OCI-LY7 (cell line): ENCODE data around the gene MAF. TPM values are rescaled to one million over a fixed set of nuclear protein-coding genes. Genes with fewer than 3 reads are reported as not detected.

Source experiments
- BruUV-seq: library from RNA; stranded (reverse); fragments of 400-500 nt; replicated peaks from 2 replicates; lab custom pipeline; 2021; lab: Mats Ljungman, UMichigan
- CTCF ChIA-PET: fragments of 300-600 bp; sonication (Branson Sonifier 250); formaldehyde crosslinking; loops from one replicate; lab custom pipeline; 2022; ENCODE audit warnings: antibody characterized with exemption; ENCODE audit not compliant: unreplicated experiment; lab: Charles Lee
- POLR2A ChIA-PET: fragments of 300-600 bp; sonication (Branson Sonifier 250); formaldehyde crosslinking; loops from one replicate; lab custom pipeline; 2022; ENCODE audit warnings: antibody characterized with exemption; lab: Charles Lee
- DNase-seq: peaks from one replicate; pipeline ENCODE4 v3.0.0-alpha.2; 2015; ENCODE audit warnings: low spot score
- H2AFZ ChIP-seq: fragments of 200-600 bp; sonication (generic), shearing (Covaris generic); 2 replicates; pipeline ENCODE4 v1.6.1; 2014; ENCODE audit warnings: mild to moderate bottlenecking, antibody characterized with exemption, low read length, moderate library complexity
- H3K27ac ChIP-seq: fragments of 200-600 bp; sonication (generic); 2 replicates; pipeline ENCODE4 v1.5.1; 2014; ENCODE audit warnings: mixed run types, low read depth, mild to moderate bottlenecking, moderate library complexity, low read length, inconsistent platforms; ENCODE audit not compliant: poor library complexity, severe bottlenecking
- H3K36me3 ChIP-seq: fragments of 200-600 bp; sonication (generic); 2 replicates; pipeline ENCODE4 v1.6.1; 2014; ENCODE audit warnings: mild to moderate bottlenecking, antibody characterized with exemption, low read length, moderate library complexity, mixed read lengths; ENCODE audit not compliant: insufficient read depth
- H3K4me1 ChIP-seq: fragments of 200-600 bp; sonication (generic); 2 replicates; pipeline ENCODE4 v1.5.1; 2014; ENCODE audit warnings: mild to moderate bottlenecking, low read length; ENCODE audit not compliant: insufficient read depth, poor library complexity, severe bottlenecking
- H3K4me2 ChIP-seq: fragments of 200-600 bp; sonication (generic); 2 replicates; pipeline ENCODE4 v1.6.1; 2014; ENCODE audit warnings: mild to moderate bottlenecking, low read length
- H3K4me3 ChIP-seq: fragments of 200-600 bp; sonication (generic); 2 replicates; pipeline ENCODE4 v1.5.1; 2014; ENCODE audit warnings: mild to moderate bottlenecking, low read depth, low read length; ENCODE audit not compliant: poor library complexity, severe bottlenecking
- H3K79me2 ChIP-seq: fragments of 200-600 bp; sonication (generic); 2 replicates; pipeline ENCODE4 v1.6.1; 2016; ENCODE audit warnings: low read depth, mild to moderate bottlenecking, low read length, moderate library complexity, mixed read lengths; ENCODE audit not compliant: insufficient read depth
- H3K9me2 ChIP-seq: fragments of 200-600 bp; sonication (generic); 2 replicates; pipeline ENCODE4 v1.6.1; 2016; ENCODE audit warnings: mild to moderate bottlenecking, low read length, mixed read lengths; ENCODE audit not compliant: insufficient read depth
- H3K9me3 ChIP-seq: fragments of 200-600 bp; sonication (generic); 2 replicates; pipeline ENCODE4 v1.6.1; 2014; ENCODE audit warnings: mild to moderate bottlenecking, mixed run types, low read length, mixed read lengths
- H4K20me1 ChIP-seq: fragments of 200-600 bp; sonication (generic); 2 replicates; pipeline ENCODE4 v1.6.1; 2014; ENCODE audit warnings: mild to moderate bottlenecking, antibody characterized with exemption, low read length, moderate library complexity, mixed read lengths; ENCODE audit not compliant: insufficient read depth
- EZH2phosphoT487 ChIP-seq: fragments of 200-600 bp; sonication (generic); IDR thresholded peaks from 2 replicates; pipeline ENCODE4 v1.6.1; 2018; ENCODE audit warnings: low read depth, borderline replicate concordance, mild to moderate bottlenecking, mixed run types, antibody characterized with exemption, low read length, moderate library complexity, mixed read lengths
- intact Hi-C: fragments of 100-400 bp; cut with micrococcal nuclease; formaldehyde crosslinking; loops from one replicate; pipeline ENCODE4 v1.10.0; 2022; ENCODE audit not compliant: unreplicated experiment
- total RNA-seq, 2 experiments: library from RNA; depleted of rRNA in 1 of 2; stranded (reverse); fragments of >200 nt in 1 of 2; shearing (Covaris generic) in 1 of 2; gene quantifications; 2 replicates each; pipeline ENCODE4 v1.2.3, GENCODE V29; 2014 to 2022
- TF ChIP-seq, protein P1 (sequence below): fragments of 200-600 bp; sonication (generic); conservative IDR thresholded peaks from 2 replicates; pipeline ENCODE4 v1.5.1; 2014; ENCODE audit warnings: mild to moderate bottlenecking, antibody characterized with exemption, low read length, moderate library complexity, mixed read lengths

The MAF gene
- total RNA-seq, 2 experiments from 2014 or later = not detected

- Histone ChIP-seq H3K4me1 (no peaks in the 10 kb centered on the region), H3K27ac (no peak overlapping the region), H4K20me1 (no peaks in the 10 kb centered on the region), H3K79me2 (no peaks in the 10 kb centered on the region), H3K36me3 (no peaks in the 10 kb centered on the region), H3K9me2 (no peaks in the 10 kb centered on the region), H3K9me3 (no peaks in the 10 kb centered on the region), H3K4me3 (no peak overlapping the region), H2AFZ (no peak overlapping the region), H3K4me2 (no peak overlapping the region)
- no TSS peak for BruUV-seq
- ChIA-PET POLR2A (no interaction called here), CTCF (no interaction called here)
- TF ChIP-seq, protein P1, sequence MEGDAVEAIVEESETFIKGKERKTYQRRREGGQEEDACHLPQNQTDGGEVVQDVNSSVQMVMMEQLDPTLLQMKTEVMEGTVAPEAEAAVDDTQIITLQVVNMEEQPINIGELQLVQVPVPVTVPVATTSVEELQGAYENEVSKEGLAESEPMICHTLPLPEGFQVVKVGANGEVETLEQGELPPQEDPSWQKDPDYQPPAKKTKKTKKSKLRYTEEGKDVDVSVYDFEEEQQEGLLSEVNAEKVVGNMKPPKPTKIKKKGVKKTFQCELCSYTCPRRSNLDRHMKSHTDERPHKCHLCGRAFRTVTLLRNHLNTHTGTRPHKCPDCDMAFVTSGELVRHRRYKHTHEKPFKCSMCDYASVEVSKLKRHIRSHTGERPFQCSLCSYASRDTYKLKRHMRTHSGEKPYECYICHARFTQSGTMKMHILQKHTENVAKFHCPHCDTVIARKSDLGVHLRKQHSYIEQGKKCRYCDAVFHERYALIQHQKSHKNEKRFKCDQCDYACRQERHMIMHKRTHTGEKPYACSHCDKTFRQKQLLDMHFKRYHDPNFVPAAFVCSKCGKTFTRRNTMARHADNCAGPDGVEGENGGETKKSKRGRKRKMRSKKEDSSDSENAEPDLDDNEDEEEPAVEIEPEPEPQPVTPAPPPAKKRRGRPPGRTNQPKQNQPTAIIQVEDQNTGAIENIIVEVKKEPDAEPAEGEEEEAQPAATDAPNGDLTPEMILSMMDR = no peak
- TF ChIP-seq EZH2phosphoT487 = no peak
- no peak for DNase-seq
- intact Hi-C loops = no loop called here
Measured at GRCh38 chr16:79621027-79621426, 20.5 kb upstream of the MAF start.

- DNase-seq = no peak
- Histone ChIP-seq H3K4me3 (no peak overlapping the region), H4K20me1 (no peaks in the 10 kb centered on the region), H3K79me2 (no peaks in the 10 kb centered on the region), H3K4me2 (no peak overlapping the region), H3K4me1 (no peaks in the 10 kb centered on the region), H3K9me2 (no peaks in the 10 kb centered on the region), H2AFZ (no peak overlapping the region), H3K36me3 (no peaks in the 10 kb centered on the region), H3K9me3 (no peaks in the 10 kb centered on the region), H3K27ac (no peak overlapping the region)
- no TSS peak for BruUV-seq
- ChIA-PET POLR2A (no interaction called here), CTCF (no interaction called here)
- intact Hi-C loops = no loop called here
- no peak for TF ChIP-seq EZH2phosphoT487
- TF ChIP-seq, protein P1 = no peak
Measured at GRCh38 chr16:79618692-79619050, 18.1 kb upstream of the MAF start.

DNA sequence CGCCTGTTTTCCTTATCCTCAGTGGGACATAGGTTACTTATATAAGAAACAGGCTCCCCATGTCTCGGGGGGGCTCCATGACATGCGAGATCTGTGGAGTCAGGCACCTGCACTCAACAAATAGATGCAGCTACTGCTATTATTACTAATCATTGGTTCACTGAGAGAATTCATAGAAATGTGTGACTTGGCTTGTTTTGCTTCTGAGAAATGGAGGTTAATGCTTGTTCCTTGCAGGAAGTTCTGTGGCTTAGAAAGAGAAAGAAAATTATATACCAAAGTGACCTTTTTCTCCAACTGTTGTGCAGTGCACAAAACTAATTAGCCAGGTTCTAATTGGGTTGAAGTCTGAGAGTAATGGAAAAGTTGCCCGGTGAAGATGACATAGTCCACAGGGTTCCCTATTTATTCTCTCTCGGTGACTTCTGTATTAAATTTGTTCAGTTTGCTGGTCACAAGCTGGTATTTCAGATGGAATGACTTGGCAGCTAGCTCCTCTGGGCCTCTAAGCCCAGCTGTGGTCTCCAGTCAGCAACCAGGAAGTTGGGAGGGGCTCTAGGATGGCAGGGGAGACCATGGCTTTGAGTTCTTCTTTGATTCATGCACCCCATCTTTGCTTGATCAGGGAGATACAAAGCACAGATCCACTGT is 17.6 kb upstream of the MAF start:
- CTCF ChIA-PET = no interaction called here
- intact Hi-C loops = no loop called here

More for the DNA sequence above, 17.6 kb upstream of the MAF start:
- H3K79me2 ChIP-seq = no peaks in the 10 kb centered on the region
- no peak for DNase-seq
- no peak overlapping the region for H3K27ac ChIP-seq
- BruUV-seq = no TSS peak
- H4K20me1 ChIP-seq = no peaks in the 10 kb centered on the region
- no peaks in the 10 kb centered on the region for H3K9me2 ChIP-seq
- H3K4me3 ChIP-seq = no peak overlapping the region
- H3K36me3 ChIP-seq = no peaks in the 10 kb centered on the region
- no peaks in the 10 kb centered on the region for H3K9me3 ChIP-seq
- TF ChIP-seq, protein P1 = no peak
- TF ChIP-seq EZH2phosphoT487 = no peak
- no peaks in the 10 kb centered on the region for H3K4me1 ChIP-seq
- POLR2A ChIA-PET = no interaction called here
- no peak overlapping the region for H2AFZ ChIP-seq
- H3K4me2 ChIP-seq = no peak overlapping the region
